Measurements from ENCODE around the gene ST8SIA1. TPM values are rescaled to one million over a fixed set of nuclear protein-coding genes. Genes with fewer than 3 reads are reported as not detected.

The ST8SIA1 gene
- total and polyA plus RNA-seq, 2 of the 4 experiments (the other 2 are of a cell fraction) = not detected

GRCh38 chr12:22256041-22256441 is 78.5 kb downstream of the ST8SIA1 start:
- H2AK9ac ChIP-seq (replicated peaks; ENCODE audit: low read depth, low read length, poor library complexity) = no peak overlapping the region
- H3K9ac ChIP-seq (ENCODE audit: low read depth, low read length) = no peak overlapping the region
- BruUV-seq (replicated peaks) = no TSS peak
- in situ Hi-C loops (cut with MboI; ENCODE audit: low sequenced_read_pairs) (no loop called here), intact Hi-C loops (cut with micrococcal nuclease) (no loop called here), dilution Hi-C loops (cut with HindIII; ENCODE audit: low sequenced_read_pairs, unreplicated experiment) (no loop called here)
- H2BK15ac ChIP-seq (ENCODE audit: low read depth, low read length) = no peak overlapping the region
- H3K14ac ChIP-seq (replicated peaks; ENCODE audit: low read depth, low read length) = no peak overlapping the region
- no peak overlapping the region for H2AK5ac ChIP-seq (ENCODE audit: low read depth, low read length)
- H3K18ac ChIP-seq (ENCODE audit: low read depth, low read length) = peak overlapping the region; percentile 33; the same call in 1 of the 2 replicates
- H3K4me3 ChIP-seq (ENCODE audit: insufficient read depth, low read depth, low read length) = no peak overlapping the region
- H3K27me3 ChIP-seq (ENCODE audit: control insufficient read depth, insufficient read depth, low read length) = peaks cover 6% of the 10 kb centered on the region
- no peaks in the 10 kb centered on the region for H3K79me1 ChIP-seq (ENCODE audit: low read depth in 1 of 2, low read length in 2 of 2)
- H4K5ac ChIP-seq (ENCODE audit: low read depth, low read length) = no peak overlapping the region
- H4K91ac ChIP-seq (ENCODE audit: insufficient read depth, low read depth, low read length) = no peak overlapping the region
- TF ChIP-seq BHLHE40 (IDR thresholded peaks at IDR 0.05; ENCODE audit: low read depth, low read length) (no peak), MAZ (IDR thresholded peaks at IDR 0.05; ENCODE audit: borderline replicate concordance, low read depth, low read length) (no peak), MAFK (IDR thresholded peaks at IDR 0.05; ENCODE audit: low read depth, low read length) (peak; percentile 49; the same call in 1 of the 2 replicates)
- ChIA-PET CTCF (interaction anchor here (1.5 kb wide), 1 partner anchor 30 kb away, joined by 3 read pairs; no protein-coding TSS in a partner anchor), POLR2A (ENCODE audit: unreplicated experiment) (interaction anchor here (1.2 kb wide), 1 partner anchor 61 kb away, joined by 6 read pairs; no protein-coding TSS in a partner anchor)
- no peak overlapping the region for H4K8ac ChIP-seq (ENCODE audit: low read depth in 2 of 2, low read length in 2 of 2)
- DNase-seq (peak; percentile 28), ATAC-seq (ENCODE audit: low read depth) (peak; percentile 32)
- no peak overlapping the region for H2BK20ac ChIP-seq (ENCODE audit: low read depth, low read length)
- H2BK120ac ChIP-seq (ENCODE audit: low read depth, low read length) = no peak overlapping the region
- H3K36me3 ChIP-seq (ENCODE audit: control insufficient read depth, insufficient read depth, low read length) = no peaks in the 10 kb centered on the region
- H3K56ac ChIP-seq (ENCODE audit: extremely low read depth, insufficient read depth, low read length) = no peak overlapping the region
- H3K9me1 ChIP-seq (ENCODE audit: insufficient read depth, low read length) = no peaks in the 10 kb centered on the region
- H3K27ac ChIP-seq (ENCODE audit: insufficient read depth, low read length) = peak overlapping the region; percentile 35; the same call in 1 of the 2 replicates
- H2AFZ ChIP-seq (replicated peaks; ENCODE audit: low read length, poor library complexity) = no peak overlapping the region
- H3K4ac ChIP-seq (ENCODE audit: low read depth, low read length) = no peak overlapping the region
- WGBS, 2 experiments (ENCODE audit: extremely low coverage in 2 of 2, insufficient read length in 1 of 2) = no CpG with 5 or more reads among the region's 7 CpGs
- H3K4me2 ChIP-seq (ENCODE audit: low read depth, low read length) = peak overlapping the region; percentile 36
- H4K20me1 ChIP-seq (ENCODE audit: insufficient read depth, low read length) = no peaks in the 10 kb centered on the region
- H3K9me3 ChIP-seq (ENCODE audit: control insufficient read depth, insufficient read depth, low read length) = no peaks in the 10 kb centered on the region
- H3K23ac ChIP-seq (ENCODE audit: low read depth, low read length) = no peak overlapping the region
- H3K4me1 ChIP-seq (ENCODE audit: control insufficient read depth, insufficient read depth, low read length) = no peaks in the 10 kb centered on the region; the same call in 1 of the 2 replicates
- H2BK5ac ChIP-seq (ENCODE audit: low read depth, low read length, poor library complexity, severe bottlenecking) = no peak overlapping the region
